H1 (cell line): ENCODE measurements around the gene NCF2. TPM values are rescaled to one million over a fixed set of nuclear protein-coding genes. Genes with fewer than 3 reads are reported as not detected.

Experiments used
- CTCF ChIA-PET: fragments of 300-600 bp; sonication (Branson Sonifier 250); formaldehyde crosslinking; loops from one replicate; lab custom pipeline; 2021; ENCODE audit not compliant: partially characterized antibody; lab: Charles Lee
- POLR2A ChIA-PET: fragments of 300-600 bp; sonication (Branson Sonifier 250); formaldehyde crosslinking; loops from one replicate; lab custom pipeline; 2021; ENCODE audit warnings: inconsistent platforms; ENCODE audit not compliant: partially characterized antibody; lab: Charles Lee
- DNase-seq, 2 experiments: peaks; one replicate each; pipeline versions ENCODE4 v3.0.0 to v3.0.0-alpha.2; 2010 to 2022; ENCODE audit warnings: low spot score in 2 of 2, low read depth in 1 of 2, mixed read lengths in 1 of 2
- FAIRE-seq: peaks from 2 replicates; lab custom pipeline; 2011; peaks lifted over from hg19 to GRCh38; lab: Jason Lieb, UNC
- H2AFZ ChIP-seq: 2 replicates; pipeline ENCODE4 v1.8.1; 2012; ENCODE audit warnings: low read length, inconsistent platforms
- H2AK5ac ChIP-seq: 2 replicates; pipeline ENCODE4 v1.6.1; 2013; ENCODE audit warnings: low read depth, low read length
- H2BK120ac ChIP-seq: replicated peaks from 2 replicates; pipeline ENCODE3; 2013; ENCODE audit warnings: low read depth, low read length, inconsistent platforms
- H2BK12ac ChIP-seq: 2 replicates; pipeline ENCODE4 v1.6.1; 2013; ENCODE audit warnings: low read depth, low read length
- H2BK15ac ChIP-seq: 2 replicates; pipeline ENCODE4 v1.6.1; 2013; ENCODE audit warnings: low read length
- H2BK20ac ChIP-seq: 2 replicates; pipeline ENCODE4 v1.6.1; 2013; ENCODE audit warnings: low read length
- H2BK5ac ChIP-seq: 2 replicates; pipeline ENCODE4 v1.6.1; 2013; ENCODE audit warnings: low read depth, low read length
- H3K14ac ChIP-seq: 2 replicates; pipeline ENCODE4 v1.6.1; 2013; ENCODE audit warnings: inconsistent platforms; ENCODE audit not compliant: insufficient read length
- H3K18ac ChIP-seq: 2 replicates; pipeline ENCODE4 v1.6.1; 2013; ENCODE audit warnings: low read length; ENCODE audit errors: extremely low read depth
- H3K23ac ChIP-seq: 2 replicates; pipeline ENCODE4 v1.6.1; 2013; ENCODE audit warnings: inconsistent platforms; ENCODE audit not compliant: insufficient read length
- H3K23me2 ChIP-seq: 2 replicates; pipeline ENCODE4 v1.6.1; 2013; ENCODE audit warnings: low read depth, low read length
- H3K27ac ChIP-seq: 2 replicates; pipeline ENCODE4 v1.6.1; 2011; ENCODE audit warnings: low read depth, low read length, inconsistent platforms
- H3K27me3 ChIP-seq, 4 experiments: replicated peaks in 1 of 4; 1 replicate in 1 of 4; 2 replicates in 3 of 4; pipeline versions ENCODE4 v1.6.1 to v1.8.1; 2011 to 2013; ENCODE audit warnings: low read length in 3 of 4, mild to moderate bottlenecking in 3 of 4, inconsistent platforms in 2 of 4, mixed read lengths in 2 of 4, moderate library complexity in 1 of 4; ENCODE audit not compliant: control insufficient read depth in 3 of 4, insufficient read depth in 3 of 4; ENCODE audit errors: extremely low read depth in 1 of 4
- H3K36me3 ChIP-seq, 4 experiments: 2 replicates each; pipeline versions ENCODE4 v1.6.1 to v1.8.1; 2011 to 2013; ENCODE audit warnings: mild to moderate bottlenecking in 4 of 4, low read length in 3 of 4, moderate library complexity in 2 of 4, control low read depth in 1 of 4, inconsistent platforms in 1 of 4; ENCODE audit not compliant: insufficient read depth in 4 of 4, control insufficient read depth in 2 of 4
- H3K4ac ChIP-seq: replicated peaks from 2 replicates; pipeline ENCODE3; 2013; ENCODE audit warnings: low read length, low read depth, mixed read lengths, inconsistent platforms; ENCODE audit not compliant: insufficient read length
- H3K4me1 ChIP-seq, 4 experiments: replicated peaks in 1 of 4; 1 replicate in 1 of 4; 2 replicates in 3 of 4; pipeline versions ENCODE4 v1.6.1 to v1.8.1; 2011 to 2013; ENCODE audit warnings: low read length in 3 of 4, inconsistent platforms in 2 of 4, mixed read lengths in 1 of 4; ENCODE audit not compliant: insufficient read depth in 4 of 4, control insufficient read depth in 3 of 4
- H3K4me2 ChIP-seq, 2 experiments: 2 replicates each; pipeline versions ENCODE4 v1.6.1 to v1.8.1; 2011 to 2013; ENCODE audit warnings: low read depth in 2 of 2, low read length in 2 of 2, control low read depth in 1 of 2, inconsistent platforms in 1 of 2, mild to moderate bottlenecking in 1 of 2; ENCODE audit not compliant: insufficient read depth in 1 of 2
- H3K4me3 ChIP-seq, 4 experiments: fragments of 200-600, 300-600 bp in 1 of 4; sonication (generic), shearing (Covaris generic), sonication (Bioruptor Twin) in 1 of 4; 2 replicates each; pipeline versions ENCODE4 v1.5.1 to v1.8.1; 2011 to 2016; ENCODE audit warnings: low read length in 4 of 4, low read depth in 3 of 4, control low read depth in 2 of 4, inconsistent platforms in 2 of 4, mild to moderate bottlenecking in 2 of 4, mixed read lengths in 1 of 4, moderate library complexity in 1 of 4; ENCODE audit not compliant: insufficient read depth in 2 of 4; ENCODE audit errors: extremely low read depth in 1 of 4
- H3K56ac ChIP-seq: replicated peaks from 2 replicates; pipeline ENCODE3; 2013; ENCODE audit warnings: low read depth, mild to moderate bottlenecking, mixed read lengths, low read length, inconsistent platforms; ENCODE audit not compliant: insufficient read length
- H3K79me1 ChIP-seq: 2 replicates; pipeline ENCODE4 v1.6.1; 2013; ENCODE audit warnings: low read depth, low read length, control low read depth
- H3K79me2 ChIP-seq, 2 experiments: 2 replicates each; pipeline versions ENCODE4 v1.6.1 to v1.8.1; 2012 to 2013; ENCODE audit warnings: low read length in 2 of 2, mild to moderate bottlenecking in 2 of 2, inconsistent platforms in 1 of 2; ENCODE audit not compliant: insufficient read depth in 2 of 2, control insufficient read depth in 1 of 2
- H3K9ac ChIP-seq, 4 experiments: replicated peaks in 1 of 4; 1 replicate in 1 of 4; 2 replicates in 3 of 4; pipeline versions ENCODE4 v1.6.1 to v1.8.1; 2011 to 2013; ENCODE audit warnings: low read depth in 3 of 4, low read length in 3 of 4, control low read depth in 2 of 4, mild to moderate bottlenecking in 2 of 4, moderate library complexity in 2 of 4, inconsistent platforms in 1 of 4; ENCODE audit errors: extremely low read depth in 1 of 4
- H3K9me3 ChIP-seq, 2 experiments: 2 replicates each; pipeline versions ENCODE4 v1.6.1 to v1.8.1; 2012 to 2013; ENCODE audit warnings: mild to moderate bottlenecking in 2 of 2, moderate library complexity in 2 of 2, control low read depth in 1 of 2, inconsistent platforms in 1 of 2, low read depth in 1 of 2, low read length in 1 of 2, mixed read lengths in 1 of 2; ENCODE audit not compliant: insufficient read depth in 2 of 2
- H4K20me1 ChIP-seq, 2 experiments: replicated peaks in 1 of 2; 2 replicates each; pipeline versions ENCODE3 to v1.8.1; 2011 to 2013; ENCODE audit warnings: inconsistent platforms in 2 of 2, low read length in 2 of 2, mild to moderate bottlenecking in 1 of 2; ENCODE audit not compliant: insufficient read depth in 2 of 2, control insufficient read depth in 1 of 2
- H4K5ac ChIP-seq: 2 replicates; pipeline ENCODE4 v1.6.1; 2013; ENCODE audit warnings: low read length, low read depth, mixed read lengths, inconsistent platforms; ENCODE audit not compliant: insufficient read length
- H4K8ac ChIP-seq: 2 replicates; pipeline ENCODE4 v1.8.0; 2013; ENCODE audit warnings: mild to moderate bottlenecking, moderate library complexity, low read length, inconsistent platforms; ENCODE audit not compliant: insufficient read depth; ENCODE audit errors: extremely low read depth
- H4K91ac ChIP-seq: replicated peaks from 2 replicates; pipeline ENCODE3; 2013; ENCODE audit warnings: low read length, mixed read lengths, inconsistent platforms; ENCODE audit not compliant: insufficient read length
- CBX5 ChIP-seq: fragments of 300-800, 300-1000 bp; sonication (generic); IDR thresholded peaks from 2 replicates; pipeline ENCODE4 v1.7.1; 2016; ENCODE audit warnings: antibody characterized with exemption, low read length, low read depth
- CEBPB ChIP-seq: IDR thresholded peaks from 2 replicates; pipeline ENCODE4 v1.6.1; 2012; ENCODE audit warnings: low read depth, low read length
- CHD2 ChIP-seq: IDR thresholded peaks from 2 replicates; pipeline ENCODE4 v1.6.1; 2012; ENCODE audit warnings: low read length, improper control_type of control experiment
- CREB1 ChIP-seq: IDR thresholded peaks from 2 replicates; pipeline ENCODE4 v1.6.1; 2012; ENCODE audit warnings: inconsistent platforms
- HDAC2 ChIP-seq, 2 experiments: fragments of 300-600 bp in 1 of 2; sonication (generic) in 1 of 2; IDR thresholded peaks; 2 replicates each; pipeline ENCODE4 v1.6.1; 2011 to 2012; ENCODE audit warnings: low read depth in 2 of 2, low read length in 2 of 2, mild to moderate bottlenecking in 2 of 2, moderate library complexity in 2 of 2, borderline replicate concordance in 1 of 2, inconsistent platforms in 1 of 2
- JUND ChIP-seq: IDR thresholded peaks from 2 replicates; pipeline ENCODE4 v1.6.1; 2011; ENCODE audit warnings: mild to moderate bottlenecking, improper control_type of control experiment, low read length
- POLR2A ChIP-seq, 2 experiments: IDR thresholded peaks; 1 replicate in 1 of 2; 2 replicates in 1 of 2; pipeline ENCODE4 v1.6.1; 2011; ENCODE audit warnings: low read depth in 2 of 2, low read length in 2 of 2, mild to moderate bottlenecking in 2 of 2; ENCODE audit errors: control extremely low read depth in 1 of 2
- SAP30 ChIP-seq: fragments of 300-600 bp; sonication (generic); IDR thresholded peaks from 2 replicates; pipeline ENCODE4 v1.7.1; 2012; ENCODE audit warnings: low read length, moderate library complexity, mild to moderate bottlenecking, inconsistent platforms; ENCODE audit not compliant: insufficient read depth, insufficient replicate concordance
- SIN3A ChIP-seq, 2 experiments: IDR thresholded peaks in 1 of 2; conservative IDR thresholded peaks in 1 of 2; 2 replicates each; pipeline ENCODE4 v1.6.1; 2011 to 2012; ENCODE audit warnings: low read length in 2 of 2, improper control_type of control experiment in 1 of 2, low read depth in 1 of 2, mild to moderate bottlenecking in 1 of 2
- SP1 ChIP-seq: IDR thresholded peaks from 2 replicates; pipeline ENCODE4 v1.6.1; 2011; ENCODE audit warnings: low read depth, low read length
- SRF ChIP-seq: IDR thresholded peaks from 2 replicates; pipeline ENCODE4 v1.6.1; 2011; ENCODE audit warnings: mild to moderate bottlenecking, low read depth, low read length, moderate library complexity
- TCF12 ChIP-seq: IDR thresholded peaks from 2 replicates; pipeline ENCODE4 v1.6.1; 2011; ENCODE audit warnings: low read depth, mild to moderate bottlenecking, low read length
- TEAD4 ChIP-seq: IDR thresholded peaks from 2 replicates; pipeline ENCODE4 v1.6.1; 2012; ENCODE audit warnings: low read depth, low read length, inconsistent platforms, mixed read lengths
- ZNF274 ChIP-seq: IDR thresholded peaks from 2 replicates; pipeline ENCODE4 v1.7.0; 2012; ENCODE audit warnings: low read length, borderline replicate concordance; ENCODE audit errors: extremely low read depth
- WGBS, 2 experiments: shearing (Covaris generic) in 1 of 2; methylation state at CpG; one replicate each; pipeline versions ENCODE4 v1.1.6 to v1.1.7; 2013 to 2015; ENCODE audit warnings: low lambda C conversion rate in 2 of 2, mixed read lengths in 2 of 2, inconsistent platforms in 1 of 2, low coverage in 1 of 2, missing lambda C conversion rate in 1 of 2; ENCODE audit not compliant: insufficient replicate concordance in 2 of 2, insufficient coverage in 1 of 2, insufficient read length in 1 of 2; ENCODE audit errors: extremely low coverage in 1 of 2, missing lambda C conversion rate in 1 of 2; 5-methylcytosine and 5-hydroxymethylcytosine counted together
- polyA plus RNA-seq, 7 experiments: library from polyadenylated mRNA; depleted of rRNA in 3 of 7; stranded (reverse) in 5 of 7; unstranded in 2 of 7; fragments of >200 nt in 5 of 7; fragments of 200-250 nt in 2 of 7; gene quantifications; 1 replicate in 5 of 7; 2 replicates in 1 of 7; 4 replicates in 1 of 7; pipeline versions ENCODE4 v1.2.1 to v1.2.3, GENCODE V29; 2011 to 2013; ENCODE audit warnings: missing spikeins in 2 of 7, mixed read lengths in 2 of 7
- total RNA-seq: library from RNA; stranded (reverse); fragmentation: NEBNext Ultra II Directional; extraction: Animal tissue kit (Norgen Biotek cat#: 25700); gene quantifications from 2 replicates; pipeline ENCODE4 v1.2.1, GENCODE V29; 2021
- TF ChIP-seq, protein P1 (sequence below): IDR thresholded peaks from 2 replicates; pipeline ENCODE4 v1.6.1; 2012; ENCODE audit warnings: inconsistent platforms

Gene NCF2
- total and polyA plus RNA-seq, 2 of the 8 experiments (the other 6 are each of a cell fraction or from before 2014, with no cell fraction given), result not detected

GRCh38 chr1:183553331-183553730 lies 36.9 kb downstream of the NCF2 start:
- WGBS, 2 experiments, result 86% methylated on average over 5 of the region's 5 CpGs; no CpG with 5 or more reads in 1 of the 2 experiments
- Histone ChIP-seq H3K56ac (no peak overlapping the region), H2BK5ac (no peak overlapping the region), H3K9me3 (no peaks in the 10 kb centered on the region), H2AFZ (no peak overlapping the region), H4K91ac (no peak overlapping the region), H3K23me2 (no peaks in the 10 kb centered on the region), H3K4me3 (no peak overlapping the region), H3K36me3 (peaks cover 11 to 62% (median 42%) of the 10 kb centered on the region in 4 experiments; a peak in 7 of 8 replicates), H2BK15ac (no peak overlapping the region), H3K4me2 (no peak overlapping the region), H3K14ac (no peak overlapping the region), H4K8ac (no peak overlapping the region; the same call in 1 of the 2 replicates), H3K23ac (no peak overlapping the region), H2BK20ac (no peak overlapping the region), H3K18ac (no peak overlapping the region), H2BK120ac (no peak overlapping the region), H2AK5ac (no peak overlapping the region), H3K4me1 (no peaks in the 10 kb centered on the region), H2BK12ac (no peak overlapping the region), H3K79me2 (no peaks in the 10 kb centered on the region), H3K27ac (no peak overlapping the region), H3K9ac (no peak overlapping the region), H4K20me1 (peaks cover 0 to 2% of the 10 kb centered on the region in 2 experiments), H3K4ac (no peak overlapping the region), H4K5ac (no peak overlapping the region), H3K27me3 (no peaks in the 10 kb centered on the region), H3K79me1 (no peaks in the 10 kb centered on the region; the same call in 1 of the 2 replicates)
- no peak for FAIRE-seq
- ChIA-PET POLR2A (no interaction called here), CTCF (interaction anchor here (0.9 to 3.0 kb wide), 4 partner anchors 8 to 70 kb away, joined by 3 to 10 read pairs (median 6); no protein-coding TSS in a partner anchor)
- no peak for DNase-seq
- TF ChIP-seq TCF12, result no peak
- no peak for TF ChIP-seq SAP30
- no peak for TF ChIP-seq JUND
- TF ChIP-seq SIN3A (conservative IDR thresholded peaks at IDR 0.05 in 1 of 2, IDR thresholded peaks at IDR 0.05 in 1 of 2; ENCODE audit: low read depth in 1 of 2, low read length in 2 of 2), result no peak
- TF ChIP-seq ZNF274, result no peak
- no peak for TF ChIP-seq TEAD4
- TF ChIP-seq, protein P1, sequence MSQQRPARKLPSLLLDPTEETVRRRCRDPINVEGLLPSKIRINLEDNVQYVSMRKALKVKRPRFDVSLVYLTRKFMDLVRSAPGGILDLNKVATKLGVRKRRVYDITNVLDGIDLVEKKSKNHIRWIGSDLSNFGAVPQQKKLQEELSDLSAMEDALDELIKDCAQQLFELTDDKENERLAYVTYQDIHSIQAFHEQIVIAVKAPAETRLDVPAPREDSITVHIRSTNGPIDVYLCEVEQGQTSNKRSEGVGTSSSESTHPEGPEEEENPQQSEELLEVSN, result no peak
- TF ChIP-seq SRF, result no peak
- no peak for TF ChIP-seq CBX5
- no peak for TF ChIP-seq CREB1
- TF ChIP-seq SP1, result no peak
- TF ChIP-seq POLR2A (IDR thresholded peaks at IDR 0.05; ENCODE audit: control extremely low read depth in 1 of 2, low read depth in 2 of 2, low read length in 2 of 2), result no peak
- no peak for TF ChIP-seq CEBPB
- TF ChIP-seq HDAC2 (IDR thresholded peaks at IDR 0.05; ENCODE audit: borderline replicate concordance in 1 of 2, low read depth in 2 of 2, low read length in 2 of 2), result no peak
- TF ChIP-seq CHD2, result no peak
